Right ventricle myocardium superior (tissue), 1 donor: ENCODE data around the gene NXF2B. TPM values are rescaled to one million over a fixed set of nuclear protein-coding genes. Genes with fewer than 3 reads are reported as not detected.
"Not testable (repeated sequence)": the region's sequence is repeated elsewhere in the genome, so short reads cannot be mapped to it uniquely, and the experiment has no call there.

Experiments
- ATAC-seq: fragments of 200-7000 bp; cut with Tn5 transposase; one replicate; pipeline ENCODE4 v1.9.1; 2020; ENCODE audit warnings: mild to moderate bottlenecking; ENCODE audit not compliant: poor library complexity
- DNase-seq: peaks from one replicate; pipeline ENCODE4 v3.0.0-alpha.2; 2020
- intact Hi-C: fragments of 100-400 bp; cut with DNase I; formaldehyde crosslinking; loops from one replicate; pipeline ENCODE4 v1.11.2; 2022
- long read RNA-seq: library from polyadenylated mRNA; unstranded; transcript quantifications from one replicate; pipeline ENCODE4 v2.0.0, GENCODE V29; 2021
- total RNA-seq: library from RNA; stranded (reverse); fragmentation: NEBNext Ultra II Directional; extraction: Animal tissue kit (Norgen Biotek cat#: 25700); gene quantifications from one replicate; pipeline ENCODE4 v1.2.1, GENCODE V29; 2021
- donor health status: DM: no; HTN: yes; CAD: no; lungs with severe emphysema.

The NXF2B gene, protein sequence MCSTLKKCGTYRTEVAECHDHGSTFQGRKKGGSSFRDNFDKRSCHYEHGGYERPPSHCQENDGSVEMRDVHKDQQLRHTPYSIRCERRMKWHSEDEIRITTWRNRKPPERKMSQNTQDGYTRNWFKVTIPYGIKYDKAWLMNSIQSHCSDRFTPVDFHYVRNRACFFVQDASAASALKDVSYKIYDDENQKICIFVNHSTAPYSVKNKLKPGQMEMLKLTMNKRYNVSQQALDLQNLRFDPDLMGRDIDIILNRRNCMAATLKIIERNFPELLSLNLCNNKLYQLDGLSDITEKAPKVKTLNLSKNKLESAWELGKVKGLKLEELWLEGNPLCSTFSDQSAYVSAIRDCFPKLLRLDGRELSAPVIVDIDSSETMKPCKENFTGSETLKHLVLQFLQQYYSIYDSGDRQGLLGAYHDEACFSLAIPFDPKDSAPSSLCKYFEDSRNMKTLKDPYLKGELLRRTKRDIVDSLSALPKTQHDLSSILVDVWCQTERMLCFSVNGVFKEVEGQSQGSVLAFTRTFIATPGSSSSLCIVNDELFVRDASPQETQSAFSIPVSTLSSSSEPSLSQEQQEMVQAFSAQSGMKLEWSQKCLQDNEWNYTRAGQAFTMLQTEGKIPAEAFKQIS
- total RNA-seq, result not detected
- long read RNA-seq, result 0 reads

DNA sequence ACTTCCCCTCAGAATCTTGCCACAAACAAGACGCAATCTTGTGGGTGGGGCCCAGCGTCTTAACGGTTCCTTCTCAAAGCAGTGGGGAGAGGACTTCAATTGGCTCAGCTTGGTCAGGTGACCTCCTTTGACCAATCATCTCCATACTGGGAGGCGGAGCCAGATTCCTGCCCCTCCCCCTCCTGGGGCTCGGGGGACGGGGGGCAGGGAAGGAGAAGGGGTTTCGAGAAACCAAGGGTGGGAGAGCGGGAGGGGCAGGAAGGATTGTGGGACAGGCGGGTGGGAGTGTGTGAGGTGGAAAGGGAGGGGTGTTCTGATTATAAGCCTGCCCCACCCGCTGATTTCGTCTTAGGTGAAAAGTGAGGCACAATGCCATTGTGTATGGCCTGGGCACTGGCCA, at the start of gene NXF2B:
Gene NXF2B, minus strand, starts transcription at position 101 of the 400 bp plus-strand sequence. CDS start 59,972 bp downstream, outside the sequence.
- ATAC-seq, intact Hi-C loops, DNase-seq: not testable (repeated sequence)

GRCh38 chrX:102478765-102479164, 39.0 kb upstream of the NXF2B start:
- DNase-seq, intact Hi-C loops: not testable (repeated sequence)
- ATAC-seq, result peak; percentile 36

DNA sequence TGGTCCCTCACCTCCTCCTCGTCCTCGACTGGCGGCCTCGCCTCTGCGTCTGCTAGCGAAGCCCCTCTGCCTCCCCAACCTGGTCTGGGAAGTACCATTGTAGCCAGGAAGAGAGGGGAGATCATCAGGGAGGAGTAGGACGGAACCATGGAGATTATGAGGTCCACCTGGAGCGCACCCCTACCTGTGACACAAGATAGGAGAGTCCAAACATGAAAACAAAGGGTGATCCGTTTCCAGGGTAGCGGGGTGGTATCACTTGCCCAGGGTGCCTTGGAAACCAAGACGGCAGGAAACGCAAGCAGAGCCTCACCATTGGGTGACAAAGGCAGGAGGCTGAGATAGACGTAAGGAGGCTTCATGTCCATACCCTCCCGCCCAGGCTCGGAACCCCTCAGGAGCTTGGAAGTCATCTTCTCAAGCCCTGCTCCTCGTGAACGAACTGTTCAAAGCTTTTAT, 32.0 kb upstream of the NXF2B start, which contains the start of gene TCP11X2:
Gene TCP11X2, minus strand, starts transcription at position 51 of the 459 bp plus-strand sequence.
- ATAC-seq, intact Hi-C loops: not testable (repeated sequence)

DNA sequence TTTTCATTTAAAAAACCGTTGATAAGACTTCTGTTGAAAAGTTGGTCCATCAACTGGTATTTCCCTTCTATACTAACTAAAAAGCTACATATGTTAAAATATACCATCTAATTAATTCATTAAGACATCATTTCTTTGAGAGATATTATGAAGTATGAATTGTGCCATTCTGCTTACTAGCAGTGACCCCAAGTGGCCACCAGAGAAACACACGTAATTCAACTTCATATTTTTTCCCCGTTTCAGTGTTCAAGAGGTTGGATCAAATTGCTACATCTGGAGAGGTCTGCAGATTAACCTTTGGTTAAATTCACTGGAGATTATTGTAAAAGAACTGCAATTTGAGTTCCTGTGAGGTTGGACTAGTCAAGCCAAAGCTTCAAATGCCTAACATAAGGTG, 30.4 kb upstream of the NXF2B start:
- intact Hi-C loops, ATAC-seq, DNase-seq: not testable (repeated sequence)

More for the DNA sequence above, 32.0 kb upstream of the NXF2B start, which contains the start of gene TCP11X2:
- DNase-seq, result not testable (repeated sequence)

DNA sequence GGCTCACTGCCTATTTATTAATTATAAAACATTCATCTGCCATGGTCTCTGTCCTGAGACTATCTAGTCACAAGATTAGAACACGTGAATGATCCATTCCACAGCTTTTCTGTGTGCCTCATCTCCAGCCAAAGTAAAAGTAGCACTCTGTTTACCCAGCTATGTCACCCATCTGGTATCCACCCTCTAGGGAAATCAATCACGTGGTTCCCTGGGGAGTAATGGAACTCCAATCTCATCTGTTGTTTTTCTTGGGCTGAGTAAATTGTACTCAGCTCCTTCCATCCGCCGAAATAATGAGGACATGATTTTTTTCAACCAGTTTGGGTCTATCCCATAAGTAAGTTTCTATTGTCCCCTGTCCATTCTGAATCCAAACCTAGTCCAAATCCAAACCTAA, 18.8 kb upstream of the NXF2B start:
- DNase-seq, ATAC-seq, intact Hi-C loops: not testable (repeated sequence)

DNA sequence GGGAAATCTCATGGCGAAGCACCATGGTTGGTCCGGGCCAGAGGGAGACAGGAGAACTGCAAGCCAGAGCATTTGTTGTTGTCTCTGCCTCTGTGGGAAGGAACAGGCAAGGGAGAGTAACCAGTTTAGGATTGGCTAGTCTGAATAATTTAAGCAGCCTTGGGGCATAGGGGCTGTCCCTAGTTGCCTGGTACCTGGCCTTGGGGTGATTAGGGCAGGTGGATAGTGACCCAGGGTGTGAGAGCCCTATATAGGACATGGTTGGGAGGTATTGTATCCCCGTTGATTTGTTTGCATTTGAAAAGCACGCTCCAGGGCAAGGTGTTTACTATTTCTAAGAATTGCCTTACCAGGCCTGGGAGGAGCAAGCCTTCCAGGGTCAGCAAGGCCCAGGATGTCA, 25.3 kb downstream of the NXF2B start:
- ATAC-seq, intact Hi-C loops: not testable (repeated sequence)

DNA sequence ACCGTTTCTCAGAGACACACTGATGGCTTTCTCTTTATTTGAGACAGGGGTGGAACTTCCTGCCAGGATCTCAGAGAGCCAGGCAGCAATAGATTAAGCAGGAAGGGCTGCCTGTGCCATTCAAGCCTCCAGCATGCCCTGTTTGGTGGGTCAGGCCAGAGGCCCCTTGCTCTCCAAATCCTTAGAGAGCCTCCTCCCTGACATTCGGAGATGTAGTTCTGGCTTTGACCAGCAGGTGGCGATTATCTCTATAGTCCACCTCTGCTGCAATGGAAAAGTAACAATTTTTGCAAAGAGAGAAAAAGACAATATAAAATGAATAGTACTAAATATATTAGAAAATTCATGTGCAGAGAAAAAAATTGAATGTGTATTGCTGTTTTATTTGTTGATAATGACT, 93.9 kb downstream of the NXF2B start:
- DNase-seq (peak; percentile 40), ATAC-seq (no peak)
- intact Hi-C loops, result no loop called here

More for the DNA sequence above, 25.3 kb downstream of the NXF2B start:
- not testable (repeated sequence) for DNase-seq

DNA sequence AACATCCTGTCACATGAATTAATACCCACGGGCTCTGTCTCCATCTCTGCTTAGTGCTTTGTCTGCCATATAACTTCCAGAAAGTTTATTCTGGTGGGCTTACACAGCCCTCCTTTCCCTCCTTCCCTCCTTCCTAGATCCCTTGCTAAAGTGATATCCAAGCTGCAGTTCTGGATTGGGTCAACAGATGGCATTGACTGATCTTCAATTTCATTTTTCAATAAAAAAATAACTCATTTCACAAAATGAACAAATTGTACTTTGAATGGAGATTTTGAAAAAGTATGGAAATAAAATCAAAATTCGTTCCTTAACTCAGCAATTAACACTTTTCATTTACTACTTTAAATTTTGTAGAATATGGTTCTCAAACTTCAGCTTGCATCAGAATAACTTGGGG, 97.9 kb downstream of the NXF2B start:
- DNase-seq, result no peak
- no peak for ATAC-seq

GRCh38 chrX:102339312-102340298, 100.2 kb downstream of the NXF2B start:
- intact Hi-C loops, result no loop called here
- DNase-seq (no peak), ATAC-seq (no peak)

More for the DNA sequence above, 97.9 kb downstream of the NXF2B start:
- intact Hi-C loops, result no loop called here

DNA sequence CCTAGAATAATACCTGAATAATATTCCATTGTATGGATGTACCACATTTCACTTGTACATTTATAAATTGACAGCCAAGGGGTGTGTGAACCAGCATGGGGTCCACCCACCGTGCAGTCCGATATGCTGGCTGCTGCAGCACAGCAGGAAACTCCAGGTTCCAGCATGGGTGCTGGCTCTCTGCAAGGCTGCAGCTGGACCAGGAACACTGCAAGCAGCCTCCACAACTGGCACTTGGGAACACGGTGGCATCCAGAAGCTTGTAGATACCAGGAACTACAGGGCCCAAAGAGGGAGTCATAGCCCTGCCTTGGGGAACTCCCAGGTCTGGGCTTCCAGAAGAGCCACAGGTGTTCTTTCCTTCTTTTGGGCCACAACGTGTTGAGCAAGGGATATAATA, 101.6 kb downstream of the NXF2B start:
- ATAC-seq (no peak), DNase-seq (no peak)
- intact Hi-C loops, result no loop called here

Other genes starting within 250 kb of the NXF2B start
- gene TCP11X1, start 224.7 kb downstream of the NXF2B start, total RNA-seq, result not detected
- gene NXF2, start 192.8 kb downstream of the NXF2B start, total RNA-seq, result not detected
- not detected for gene TCP11X2, start 31.8 kb upstream of the NXF2B start, total RNA-seq
- gene TMSB15A, start 76.7 kb upstream of the NXF2B start, total RNA-seq, result not detected
- gene ARMCX5, start 159.5 kb upstream of the NXF2B start, total RNA-seq, result 3.1 TPM
- 3.8 TPM for gene GPRASP1, start 211.5 kb upstream of the NXF2B start, total RNA-seq